IMR-90 (cell line): ENCODE results near the gene CCDC138. TPM values are rescaled to one million over a fixed set of nuclear protein-coding genes. Genes with fewer than 3 reads are reported as not detected.

Experiments used
- ATAC-seq: fragments of 200-7000 bp; cut with Tn5 transposase; 2 replicates; pipeline ENCODE4 v1.9.1; 2020; ENCODE audit warnings: low read depth, mild to moderate bottlenecking, moderate library complexity
- BruUV-seq: library from RNA; stranded (reverse); fragments of 400-500 nt; replicated peaks from 2 replicates; lab custom pipeline; 2021; lab: Mats Ljungman, UMichigan
- CTCF ChIA-PET: fragments of 300-600 bp; formaldehyde crosslinking; extraction: SDS; loops from one replicate; lab custom pipeline; 2021; ENCODE audit warnings: antibody characterized with exemption; lab: Yijun Ruan, JAX
- POLR2A ChIA-PET: fragments of 300-600 bp; sonication (Branson Sonifier 250); formaldehyde crosslinking; loops from one replicate; lab custom pipeline; 2022; ENCODE audit warnings: antibody characterized with exemption; ENCODE audit not compliant: unreplicated experiment; lab: Charles Lee
- DNase-seq: peaks from one replicate; pipeline ENCODE4 v3.0.0; 2013
- H2AFZ ChIP-seq: replicated peaks from 2 replicates; pipeline ENCODE3; 2013; ENCODE audit warnings: low read length, mild to moderate bottlenecking; ENCODE audit not compliant: poor library complexity
- H2AK5ac ChIP-seq: 2 replicates; pipeline ENCODE4 v1.6.1; 2013; ENCODE audit warnings: low read depth, low read length, inconsistent platforms
- H2AK9ac ChIP-seq: replicated peaks from 2 replicates; pipeline ENCODE3; 2013; ENCODE audit warnings: mild to moderate bottlenecking, low read depth, low read length, moderate library complexity; ENCODE audit not compliant: poor library complexity
- H2BK120ac ChIP-seq: 2 replicates; pipeline ENCODE4 v1.6.1; 2013; ENCODE audit warnings: low read depth, low read length, inconsistent platforms
- H2BK15ac ChIP-seq: 3 replicates; pipeline ENCODE4 v1.6.1; 2013; ENCODE audit warnings: low read depth, low read length, inconsistent platforms
- H2BK20ac ChIP-seq: 2 replicates; pipeline ENCODE4 v1.6.1; 2013; ENCODE audit warnings: low read depth, mild to moderate bottlenecking, inconsistent platforms, low read length, moderate library complexity
- H2BK5ac ChIP-seq: 2 replicates; pipeline ENCODE4 v1.6.1; 2013; ENCODE audit warnings: mild to moderate bottlenecking, low read depth, low read length, inconsistent platforms; ENCODE audit not compliant: poor library complexity, severe bottlenecking
- H3K14ac ChIP-seq: replicated peaks from 2 replicates; pipeline ENCODE4 v1.6.1; 2013; ENCODE audit warnings: low read depth, low read length, inconsistent platforms
- H3K18ac ChIP-seq: 2 replicates; pipeline ENCODE4 v1.6.1; 2013; ENCODE audit warnings: low read depth, low read length, control low read depth
- H3K23ac ChIP-seq: 2 replicates; pipeline ENCODE4 v1.6.1; 2013; ENCODE audit warnings: low read depth, low read length, inconsistent platforms
- H3K27ac ChIP-seq: 2 replicates; pipeline ENCODE4 v1.5.1; 2013; ENCODE audit warnings: mild to moderate bottlenecking, control low read depth, low read length; ENCODE audit not compliant: insufficient read depth
- H3K27me3 ChIP-seq: 2 replicates; pipeline ENCODE4 v1.6.1; 2013; ENCODE audit warnings: low read length; ENCODE audit not compliant: control insufficient read depth, insufficient read depth
- H3K36me3 ChIP-seq: 2 replicates; pipeline ENCODE4 v1.6.1; 2013; ENCODE audit warnings: low read length, mixed read lengths; ENCODE audit not compliant: control insufficient read depth, insufficient read depth
- H3K4ac ChIP-seq: 2 replicates; pipeline ENCODE4 v1.6.1; 2013; ENCODE audit warnings: low read depth, low read length, inconsistent platforms
- H3K4me1 ChIP-seq: 2 replicates; pipeline ENCODE4 v1.6.1; 2013; ENCODE audit warnings: low read length, mixed read lengths; ENCODE audit not compliant: control insufficient read depth, insufficient read depth
- H3K4me2 ChIP-seq: 2 replicates; pipeline ENCODE4 v1.6.1; 2013; ENCODE audit warnings: low read depth, mild to moderate bottlenecking, control low read depth, low read length, moderate library complexity
- H3K4me3 ChIP-seq: 2 replicates; pipeline ENCODE4 v1.5.1; 2013; ENCODE audit warnings: low read depth, mild to moderate bottlenecking, control low read depth, low read length, moderate library complexity; ENCODE audit not compliant: insufficient read depth
- H3K56ac ChIP-seq: 2 replicates; pipeline ENCODE4 v1.6.1; 2013; ENCODE audit warnings: low read length, inconsistent platforms; ENCODE audit not compliant: insufficient read depth; ENCODE audit errors: extremely low read depth
- H3K79me1 ChIP-seq, 2 experiments: 2 replicates each; pipeline ENCODE4 v1.6.1; 2013; ENCODE audit warnings: low read length in 2 of 2, inconsistent platforms in 1 of 2, low read depth in 1 of 2
- H3K9ac ChIP-seq: 2 replicates; pipeline ENCODE4 v1.6.1; 2013; ENCODE audit warnings: low read depth, low read length, control low read depth
- H3K9me1 ChIP-seq: 2 replicates; pipeline ENCODE4 v1.6.1; 2013; ENCODE audit warnings: low read length, inconsistent platforms; ENCODE audit not compliant: insufficient read depth
- H3K9me3 ChIP-seq: 2 replicates; pipeline ENCODE4 v1.6.1; 2013; ENCODE audit warnings: low read length; ENCODE audit not compliant: control insufficient read depth, insufficient read depth
- H4K20me1 ChIP-seq: 2 replicates; pipeline ENCODE4 v1.6.1; 2013; ENCODE audit warnings: low read length, inconsistent platforms; ENCODE audit not compliant: insufficient read depth
- H4K5ac ChIP-seq: 2 replicates; pipeline ENCODE4 v1.6.1; 2013; ENCODE audit warnings: mild to moderate bottlenecking, low read depth, low read length, control low read depth
- H4K8ac ChIP-seq, 2 experiments: 2 replicates each; pipeline ENCODE4 v1.6.1; 2013; ENCODE audit warnings: low read depth in 2 of 2, low read length in 2 of 2, control low read depth in 1 of 2, inconsistent platforms in 1 of 2
- H4K91ac ChIP-seq: 2 replicates; pipeline ENCODE4 v1.6.1; 2013; ENCODE audit warnings: low read depth, low read length, inconsistent platforms; ENCODE audit not compliant: insufficient read depth
- BHLHE40 ChIP-seq: fragments of 150-350 bp; IDR thresholded peaks from 2 replicates; pipeline ENCODE4 v1.6.1; 2016; ENCODE audit warnings: mild to moderate bottlenecking, low read depth, low read length
- CHD1 ChIP-seq: IDR thresholded peaks from 2 replicates; pipeline ENCODE4 v1.6.1; 2012; ENCODE audit warnings: low read depth, low read length, improper control_type of control experiment
- FOS ChIP-seq: fragments of 150-350 bp; IDR thresholded peaks from 2 replicates; pipeline ENCODE4 v1.6.1; 2016; ENCODE audit warnings: low read depth, low read length
- MAFK ChIP-seq: IDR thresholded peaks from 2 replicates; pipeline ENCODE4 v1.6.1; 2012; ENCODE audit warnings: low read depth, low read length, improper control_type of control experiment
- NFE2L2 ChIP-seq: fragments of 150-350 bp; IDR thresholded peaks from 2 replicates; pipeline ENCODE4 v1.6.1; 2016; ENCODE audit warnings: low read depth, mild to moderate bottlenecking, low read length
- RCOR1 ChIP-seq: IDR thresholded peaks from 2 replicates; pipeline ENCODE4 v1.6.1; 2012; ENCODE audit warnings: mild to moderate bottlenecking, low read length, improper control_type of control experiment; ENCODE audit not compliant: insufficient replicate concordance
- WGBS, 2 experiments: methylation state at CpG; one replicate each; pipeline versions ENCODE4 v1.1.5 to v1.1.7; 2013; ENCODE audit warnings: missing lambda C conversion rate in 2 of 2; ENCODE audit not compliant: insufficient read length in 1 of 2; ENCODE audit errors: extremely low coverage in 2 of 2; 5-methylcytosine and 5-hydroxymethylcytosine counted together
- dilution Hi-C: fragments of 300-500 bp; cut with HindIII; formaldehyde crosslinking; loops from one replicate; pipeline ENCODE4 v1.14.3; 2018; ENCODE audit warnings: low sequenced_read_pairs; ENCODE audit not compliant: unreplicated experiment
- in situ Hi-C: fragments of 300-500 bp; cut with MboI; formaldehyde crosslinking; loops from 3 replicates; pipeline ENCODE4 v1.14.3; 2019; ENCODE audit warnings: low sequenced_read_pairs, inconsistent platforms, mixed read lengths
- intact Hi-C: fragments of 100-400 bp; cut with micrococcal nuclease; formaldehyde crosslinking; loops from 2 replicates; pipeline ENCODE4 v1.10.0; 2022
- polyA plus RNA-seq, 3 experiments: library from polyadenylated mRNA; depleted of rRNA; stranded (reverse); fragments of >200 nt; gene quantifications; 2 replicates each; pipeline ENCODE4 v1.2.3, GENCODE V29; 2012; ENCODE audit warnings: low replicate concordance in 1 of 3
- total RNA-seq: library from RNA; depleted of rRNA; stranded (reverse); fragments of >200 nt; gene quantifications from 2 replicates; pipeline ENCODE4 v1.2.3, GENCODE V29; 2012
- TF ChIP-seq, protein P1 (sequence below): fragments of 150-350 bp; IDR thresholded peaks from 2 replicates; pipeline ENCODE4 v1.6.1; 2017; ENCODE audit warnings: mild to moderate bottlenecking, antibody characterized with exemption, low read length, low read depth
- TF ChIP-seq, protein P2 (sequence below): fragments of 150-350 bp; IDR thresholded peaks from 2 replicates; pipeline ENCODE4 v1.6.1; 2016; ENCODE audit warnings: low read depth, mild to moderate bottlenecking, low read length, moderate library complexity, borderline replicate concordance
- TF ChIP-seq, protein P3 (sequence below): conservative IDR thresholded peaks from 2 replicates; pipeline ENCODE4 v1.5.1; 2012; ENCODE audit warnings: mild to moderate bottlenecking, low read depth, low read length, improper control_type of control experiment

Gene CCDC138
- total and polyA plus RNA-seq, 2 of the 4 experiments (the other 2 are of a cell fraction): 1.5 to 2.9 TPM

DNA sequence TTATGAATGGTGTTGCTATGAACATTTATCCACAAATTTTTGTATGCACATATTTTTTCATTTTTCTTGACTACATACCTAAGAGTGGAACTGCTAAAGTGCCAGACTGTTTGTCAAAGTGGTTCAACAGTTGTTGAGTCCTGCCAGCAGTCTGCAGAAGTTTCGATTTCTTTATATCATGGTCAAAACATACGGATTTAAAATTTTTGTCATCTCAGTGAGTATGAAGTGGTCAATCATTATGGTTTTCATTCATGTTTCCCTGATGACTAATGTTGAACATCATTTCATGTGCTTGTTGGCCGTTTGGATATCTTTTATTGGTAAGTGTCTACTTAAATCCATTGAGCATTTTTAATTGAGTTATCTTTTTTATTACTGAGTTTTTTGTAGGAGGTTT, 39.2 kb downstream of the CCDC138 start:
- no peaks in the 10 kb centered on the region for H3K79me1 ChIP-seq
- no peak for ATAC-seq
- no peak overlapping the region for H4K91ac ChIP-seq
- ChIA-PET CTCF (no interaction called here), POLR2A (no interaction called here)
- no peak overlapping the region for H3K23ac ChIP-seq
- H2BK5ac ChIP-seq: no peak overlapping the region
- no peak overlapping the region for H3K4ac ChIP-seq
- H4K8ac ChIP-seq: no peak overlapping the region
- no peaks in the 10 kb centered on the region for H4K20me1 ChIP-seq
- in situ Hi-C loops: no loop called here
- H3K9me3 ChIP-seq: no peaks in the 10 kb centered on the region
- H3K9me1 ChIP-seq: no peaks in the 10 kb centered on the region
- H3K14ac ChIP-seq: no peak overlapping the region
- H3K36me3 ChIP-seq: no peaks in the 10 kb centered on the region
- WGBS, 2 experiments: 100% methylated on average over 2 of the region's 3 CpGs; no CpG with 5 or more reads in 1 of the 2 experiments
- H2AK5ac ChIP-seq: no peak overlapping the region
- no peak overlapping the region for H3K4me3 ChIP-seq
- TF ChIP-seq FOS: no peak
- TF ChIP-seq, protein P1, sequence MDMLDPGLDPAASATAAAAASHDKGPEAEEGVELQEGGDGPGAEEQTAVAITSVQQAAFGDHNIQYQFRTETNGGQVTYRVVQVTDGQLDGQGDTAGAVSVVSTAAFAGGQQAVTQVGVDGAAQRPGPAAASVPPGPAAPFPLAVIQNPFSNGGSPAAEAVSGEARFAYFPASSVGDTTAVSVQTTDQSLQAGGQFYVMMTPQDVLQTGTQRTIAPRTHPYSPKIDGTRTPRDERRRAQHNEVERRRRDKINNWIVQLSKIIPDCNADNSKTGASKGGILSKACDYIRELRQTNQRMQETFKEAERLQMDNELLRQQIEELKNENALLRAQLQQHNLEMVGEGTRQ: no peak
- no peak for TF ChIP-seq BHLHE40
- TF ChIP-seq, protein P2, sequence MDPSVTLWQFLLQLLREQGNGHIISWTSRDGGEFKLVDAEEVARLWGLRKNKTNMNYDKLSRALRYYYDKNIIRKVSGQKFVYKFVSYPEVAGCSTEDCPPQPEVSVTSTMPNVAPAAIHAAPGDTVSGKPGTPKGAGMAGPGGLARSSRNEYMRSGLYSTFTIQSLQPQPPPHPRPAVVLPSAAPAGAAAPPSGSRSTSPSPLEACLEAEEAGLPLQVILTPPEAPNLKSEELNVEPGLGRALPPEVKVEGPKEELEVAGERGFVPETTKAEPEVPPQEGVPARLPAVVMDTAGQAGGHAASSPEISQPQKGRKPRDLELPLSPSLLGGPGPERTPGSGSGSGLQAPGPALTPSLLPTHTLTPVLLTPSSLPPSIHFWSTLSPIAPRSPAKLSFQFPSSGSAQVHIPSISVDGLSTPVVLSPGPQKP: no peak
- no peak for TF ChIP-seq RCOR1
- no peak for TF ChIP-seq CHD1
- TF ChIP-seq NFE2L2: no peak
- no peak for TF ChIP-seq MAFK
- TF ChIP-seq, protein P3, sequence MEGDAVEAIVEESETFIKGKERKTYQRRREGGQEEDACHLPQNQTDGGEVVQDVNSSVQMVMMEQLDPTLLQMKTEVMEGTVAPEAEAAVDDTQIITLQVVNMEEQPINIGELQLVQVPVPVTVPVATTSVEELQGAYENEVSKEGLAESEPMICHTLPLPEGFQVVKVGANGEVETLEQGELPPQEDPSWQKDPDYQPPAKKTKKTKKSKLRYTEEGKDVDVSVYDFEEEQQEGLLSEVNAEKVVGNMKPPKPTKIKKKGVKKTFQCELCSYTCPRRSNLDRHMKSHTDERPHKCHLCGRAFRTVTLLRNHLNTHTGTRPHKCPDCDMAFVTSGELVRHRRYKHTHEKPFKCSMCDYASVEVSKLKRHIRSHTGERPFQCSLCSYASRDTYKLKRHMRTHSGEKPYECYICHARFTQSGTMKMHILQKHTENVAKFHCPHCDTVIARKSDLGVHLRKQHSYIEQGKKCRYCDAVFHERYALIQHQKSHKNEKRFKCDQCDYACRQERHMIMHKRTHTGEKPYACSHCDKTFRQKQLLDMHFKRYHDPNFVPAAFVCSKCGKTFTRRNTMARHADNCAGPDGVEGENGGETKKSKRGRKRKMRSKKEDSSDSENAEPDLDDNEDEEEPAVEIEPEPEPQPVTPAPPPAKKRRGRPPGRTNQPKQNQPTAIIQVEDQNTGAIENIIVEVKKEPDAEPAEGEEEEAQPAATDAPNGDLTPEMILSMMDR: no peak
- no peak overlapping the region for H3K9ac ChIP-seq
- H3K4me2 ChIP-seq: no peak overlapping the region
- no peak overlapping the region for H2AFZ ChIP-seq
- H3K56ac ChIP-seq: no peak overlapping the region
- no peak overlapping the region for H2AK9ac ChIP-seq
- BruUV-seq: no TSS peak
- dilution Hi-C loops: no loop called here
- no peak overlapping the region for H2BK120ac ChIP-seq
- no peaks in the 10 kb centered on the region for H3K27me3 ChIP-seq
- no peak overlapping the region for H4K5ac ChIP-seq
- no peaks in the 10 kb centered on the region for H3K4me1 ChIP-seq
- no peak overlapping the region for H3K27ac ChIP-seq
- H2BK20ac ChIP-seq: no peak overlapping the region
- DNase-seq: no peak
- H3K18ac ChIP-seq: no peak overlapping the region
- intact Hi-C loops: no loop called here
- H2BK15ac ChIP-seq: no peak overlapping the region
